SK-N-SH treated with all-trans-retinoic acid at 6 μM for 48 hours (cell line): ENCODE data around the gene COL6A3.
A peak's percentile ranks its signal among the peaks of the same experiment; 100 is the strongest.

Experiments used
- ATAC-seq: fragments of 200-7000 bp; cut with Tn5 transposase; 3 replicates; pipeline ENCODE4 v1.9.1; 2020; ENCODE audit warnings: mild to moderate bottlenecking, moderate library complexity
- ARNTL ChIP-seq: fragments of 450-650 bp; formaldehyde crosslinking; IDR thresholded peaks from 2 replicates; pipeline ENCODE4 v1.5.0; 2020; ENCODE audit warnings: low read depth, mild to moderate bottlenecking, moderate library complexity, borderline replicate concordance
- BACH2 ChIP-seq: fragments of 250-450 bp; sonication (Bioruptor Pico); IDR thresholded peaks from 2 replicates; pipeline ENCODE4 v1.9.0; 2021; ENCODE audit warnings: mild to moderate bottlenecking, borderline replicate concordance
- CSDC2 ChIP-seq: fragments of 250-450 bp; sonication (Bioruptor Pico); IDR thresholded peaks from 2 replicates; pipeline ENCODE4 v1.5.0; 2020; ENCODE audit warnings: mild to moderate bottlenecking, moderate library complexity
- ESRRG ChIP-seq: fragments of 250-450 bp; sonication (Bioruptor Pico); IDR thresholded peaks from 2 replicates; pipeline ENCODE4 v1.6.1; 2021; ENCODE audit warnings: mild to moderate bottlenecking
- GLIS3 ChIP-seq: fragments of 250-450 bp; sonication (Bioruptor Pico); IDR thresholded peaks from 2 replicates; pipeline ENCODE4 v1.5.0; 2020; ENCODE audit warnings: mild to moderate bottlenecking, moderate library complexity
- ISL1 ChIP-seq: fragments of 250-450 bp; sonication (Bioruptor Pico); IDR thresholded peaks from 2 replicates; pipeline ENCODE4 v2.1.2; 2022; ENCODE audit warnings: mild to moderate bottlenecking, moderate library complexity
- OSR1 ChIP-seq: fragments of 250-450 bp; sonication (Bioruptor Pico); IDR thresholded peaks from 2 replicates; pipeline ENCODE4 v1.8.0; 2022; ENCODE audit warnings: moderate library complexity, mild to moderate bottlenecking, inconsistent platforms
- PPARA ChIP-seq: fragments of 250-450 bp; sonication (Bioruptor Pico); IDR thresholded peaks from 2 replicates; pipeline ENCODE4 v1.5.0; 2020; ENCODE audit warnings: mild to moderate bottlenecking, borderline replicate concordance
- RARB ChIP-seq: fragments of 250-450 bp; sonication (Bioruptor Pico); IDR thresholded peaks from 2 replicates; pipeline ENCODE4 v1.8.0; 2021; ENCODE audit warnings: mild to moderate bottlenecking, moderate library complexity
- SNAI2 ChIP-seq: fragments of 250-450 bp; sonication (Bioruptor Pico); IDR thresholded peaks from 2 replicates; pipeline ENCODE4 v1.5.0; 2020; ENCODE audit warnings: mild to moderate bottlenecking, moderate library complexity
- TCF4 ChIP-seq: fragments of 250-450 bp; sonication (Bioruptor Pico); IDR thresholded peaks from 2 replicates; pipeline ENCODE4 v1.8.0; 2021; ENCODE audit warnings: mild to moderate bottlenecking, moderate library complexity, borderline replicate concordance
- TOX ChIP-seq: fragments of 250-450 bp; sonication (Bioruptor Pico); IDR thresholded peaks from 2 replicates; pipeline ENCODE4 v1.8.0; 2021; ENCODE audit warnings: mild to moderate bottlenecking, moderate library complexity, borderline replicate concordance
- ZFP3 ChIP-seq: fragments of 250-450 bp; sonication (Bioruptor Pico); IDR thresholded peaks from 2 replicates; pipeline ENCODE4 v1.5.0; 2020; ENCODE audit warnings: mild to moderate bottlenecking, moderate library complexity
- ZFP30 ChIP-seq: fragments of 450-650 bp; formaldehyde crosslinking; IDR thresholded peaks from 2 replicates; pipeline ENCODE4 v1.5.0; 2022; ENCODE audit warnings: mild to moderate bottlenecking, moderate library complexity
- ZNF565 ChIP-seq: fragments of 450-650 bp; formaldehyde crosslinking; conservative IDR thresholded peaks from 2 replicates; pipeline ENCODE4 v1.5.0; 2020; ENCODE audit warnings: low read depth, mild to moderate bottlenecking, moderate library complexity
- ZNF70 ChIP-seq: fragments of 450-650 bp; formaldehyde crosslinking; IDR thresholded peaks from 2 replicates; pipeline ENCODE4 v1.5.0; 2020; ENCODE audit warnings: mild to moderate bottlenecking, moderate library complexity
- ZNF8 ChIP-seq: fragments of 450-650 bp; formaldehyde crosslinking; IDR thresholded peaks from 2 replicates; pipeline ENCODE4 v1.5.0; 2020; ENCODE audit warnings: mild to moderate bottlenecking, moderate library complexity
- TF ChIP-seq, protein P1 (sequence below): fragments of 250-450 bp; sonication (Bioruptor Pico); IDR thresholded peaks from 2 replicates; pipeline ENCODE4 v1.8.0; 2021; ENCODE audit warnings: low read depth, mild to moderate bottlenecking, moderate library complexity, borderline replicate concordance
- TF ChIP-seq, protein P2 (sequence below): fragments of 250-450 bp; sonication (Bioruptor Pico); IDR thresholded peaks from 2 replicates; pipeline ENCODE4 v1.5.1; 2020; ENCODE audit warnings: low read depth, mild to moderate bottlenecking, moderate library complexity
- TF ChIP-seq, protein P3 (sequence below): fragments of 250-450 bp; sonication (Bioruptor Pico); IDR thresholded peaks from 2 replicates; pipeline ENCODE4 v1.8.0; 2020; ENCODE audit warnings: mild to moderate bottlenecking, moderate library complexity, borderline replicate concordance
- TF ChIP-seq, protein P4 (sequence below): fragments of 250-450 bp; sonication (Bioruptor Pico); IDR thresholded peaks from 2 replicates; pipeline ENCODE4 v1.5.0; 2020; ENCODE audit warnings: mild to moderate bottlenecking, moderate library complexity
- TF ChIP-seq, protein P5 (sequence below): fragments of 250-450 bp; sonication (Bioruptor Pico); IDR thresholded peaks from 2 replicates; pipeline ENCODE4 v1.5.1; 2021; ENCODE audit warnings: mild to moderate bottlenecking, moderate library complexity

Gene COL6A3

DNA sequence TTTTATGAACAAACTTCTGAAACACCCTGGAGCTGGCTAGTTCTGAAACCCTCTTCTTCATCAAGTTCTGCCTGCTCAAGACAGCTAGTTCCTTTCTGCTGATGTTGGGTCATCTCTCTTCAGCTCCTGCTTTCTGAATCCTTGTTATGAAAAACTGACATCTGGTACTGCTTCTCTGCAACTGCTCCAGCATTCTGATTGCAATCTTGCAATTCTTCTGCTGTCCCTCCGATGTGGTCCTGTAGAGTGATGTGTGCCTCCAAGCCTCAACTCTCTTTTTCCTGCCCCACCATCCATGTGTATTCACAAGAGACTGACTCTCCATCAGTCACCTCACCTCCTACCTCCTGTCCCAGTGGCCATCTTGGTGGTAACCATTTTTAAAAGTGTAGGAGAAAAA lies 21.8 kb downstream of the COL6A3 start:
- TF ChIP-seq RARB (no peak), BACH2 (CRISPR knock-in tag) (no peak), PPARA (CRISPR knock-in tag) (no peak), CSDC2 (CRISPR knock-in tag) (no peak), SNAI2 (no peak), ISL1 (CRISPR knock-in tag) (no peak), ZNF70 (no peak), ZFP30 (CRISPR knock-in tag) (no peak), TOX (CRISPR knock-in tag) (no peak), OSR1 (no peak), ZFP3 (CRISPR knock-in tag) (no peak)
- TF ChIP-seq, protein P1, sequence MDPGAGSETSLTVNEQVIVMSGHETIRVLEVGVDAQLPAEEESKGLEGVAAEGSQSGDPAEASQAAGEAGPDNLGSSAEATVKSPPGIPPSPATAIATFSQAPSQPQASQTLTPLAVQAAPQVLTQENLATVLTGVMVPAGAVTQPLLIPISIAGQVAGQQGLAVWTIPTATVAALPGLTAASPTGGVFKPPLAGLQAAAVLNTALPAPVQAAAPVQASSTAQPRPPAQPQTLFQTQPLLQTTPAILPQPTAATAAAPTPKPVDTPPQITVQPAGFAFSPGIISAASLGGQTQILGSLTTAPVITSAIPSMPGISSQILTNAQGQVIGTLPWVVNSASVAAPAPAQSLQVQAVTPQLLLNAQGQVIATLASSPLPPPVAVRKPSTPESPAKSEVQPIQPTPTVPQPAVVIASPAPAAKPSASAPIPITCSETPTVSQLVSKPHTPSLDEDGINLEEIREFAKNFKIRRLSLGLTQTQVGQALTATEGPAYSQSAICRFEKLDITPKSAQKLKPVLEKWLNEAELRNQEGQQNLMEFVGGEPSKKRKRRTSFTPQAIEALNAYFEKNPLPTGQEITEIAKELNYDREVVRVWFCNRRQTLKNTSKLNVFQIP (CRISPR knock-in tag) = no peak
- TF ChIP-seq, protein P2, sequence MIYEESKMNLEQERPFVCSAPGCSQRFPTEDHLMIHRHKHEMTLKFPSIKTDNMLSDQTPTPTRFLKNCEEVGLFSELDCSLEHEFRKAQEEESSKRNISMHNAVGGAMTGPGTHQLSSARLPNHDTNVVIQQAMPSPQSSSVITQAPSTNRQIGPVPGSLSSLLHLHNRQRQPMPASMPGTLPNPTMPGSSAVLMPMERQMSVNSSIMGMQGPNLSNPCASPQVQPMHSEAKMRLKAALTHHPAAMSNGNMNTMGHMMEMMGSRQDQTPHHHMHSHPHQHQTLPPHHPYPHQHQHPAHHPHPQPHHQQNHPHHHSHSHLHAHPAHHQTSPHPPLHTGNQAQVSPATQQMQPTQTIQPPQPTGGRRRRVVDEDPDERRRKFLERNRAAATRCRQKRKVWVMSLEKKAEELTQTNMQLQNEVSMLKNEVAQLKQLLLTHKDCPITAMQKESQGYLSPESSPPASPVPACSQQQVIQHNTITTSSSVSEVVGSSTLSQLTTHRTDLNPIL (CRISPR knock-in tag) = no peak
- TF ChIP-seq, protein P3, sequence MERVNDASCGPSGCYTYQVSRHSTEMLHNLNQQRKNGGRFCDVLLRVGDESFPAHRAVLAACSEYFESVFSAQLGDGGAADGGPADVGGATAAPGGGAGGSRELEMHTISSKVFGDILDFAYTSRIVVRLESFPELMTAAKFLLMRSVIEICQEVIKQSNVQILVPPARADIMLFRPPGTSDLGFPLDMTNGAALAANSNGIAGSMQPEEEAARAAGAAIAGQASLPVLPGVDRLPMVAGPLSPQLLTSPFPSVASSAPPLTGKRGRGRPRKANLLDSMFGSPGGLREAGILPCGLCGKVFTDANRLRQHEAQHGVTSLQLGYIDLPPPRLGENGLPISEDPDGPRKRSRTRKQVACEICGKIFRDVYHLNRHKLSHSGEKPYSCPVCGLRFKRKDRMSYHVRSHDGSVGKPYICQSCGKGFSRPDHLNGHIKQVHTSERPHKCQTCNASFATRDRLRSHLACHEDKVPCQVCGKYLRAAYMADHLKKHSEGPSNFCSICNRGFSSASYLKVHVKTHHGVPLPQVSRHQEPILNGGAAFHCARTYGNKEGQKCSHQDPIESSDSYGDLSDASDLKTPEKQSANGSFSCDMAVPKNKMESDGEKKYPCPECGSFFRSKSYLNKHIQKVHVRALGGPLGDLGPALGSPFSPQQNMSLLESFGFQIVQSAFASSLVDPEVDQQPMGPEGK (CRISPR knock-in tag) = no peak
- TF ChIP-seq, all 23 proteins: peak for 0
- no peak for ATAC-seq

DNA sequence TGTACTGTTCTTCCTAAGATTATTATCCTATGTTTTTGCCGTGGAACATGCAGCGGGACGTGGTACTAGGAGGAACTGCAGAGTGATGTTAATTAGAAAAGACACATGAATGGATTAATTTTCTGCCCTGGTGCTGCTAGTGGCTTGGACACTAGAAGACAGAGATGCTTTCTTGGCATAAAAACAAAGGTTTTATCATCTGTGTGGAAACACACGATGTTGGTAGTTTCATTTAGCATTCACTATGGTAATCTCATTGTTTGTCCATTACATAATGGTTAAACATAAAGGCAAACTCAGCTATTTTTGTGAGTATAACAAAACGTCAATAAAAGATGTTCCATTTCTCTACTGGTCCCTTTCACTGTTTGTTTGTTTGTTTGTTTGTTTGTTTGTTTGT lies 22.8 kb downstream of the COL6A3 start:
- TF ChIP-seq TCF4 (CRISPR knock-in tag) = no peak
- peak; percentile 61 for ATAC-seq

DNA sequence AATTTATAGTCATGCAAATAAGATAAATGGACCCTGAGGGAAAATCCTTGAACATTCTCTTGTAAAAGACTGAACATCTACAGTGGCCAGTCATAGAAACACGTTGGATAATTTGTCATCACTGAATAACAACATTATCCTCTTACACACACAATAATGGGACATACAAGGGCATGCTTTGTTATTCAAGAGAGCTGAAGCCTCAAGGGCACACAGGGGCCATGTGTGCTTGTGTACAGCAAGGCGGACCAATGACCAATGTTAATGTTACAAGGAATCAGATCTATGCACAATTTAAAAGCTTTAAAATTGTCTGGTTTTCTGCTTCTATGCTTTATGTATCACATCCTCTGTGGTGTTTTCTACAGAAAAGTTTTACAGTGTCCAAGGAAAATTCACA lies 23.7 kb downstream of the COL6A3 start:
- TF ChIP-seq ESRRG (CRISPR knock-in tag) = no peak
- TF ChIP-seq ARNTL = no peak
- TF ChIP-seq, protein P1 (CRISPR knock-in tag) = no peak
- no peak for TF ChIP-seq CSDC2 (CRISPR knock-in tag)
- TF ChIP-seq ZFP3 (CRISPR knock-in tag) = no peak
- TF ChIP-seq GLIS3 = no peak
- TF ChIP-seq ZNF565 = no peak
- TF ChIP-seq, protein P2 (CRISPR knock-in tag) = no peak
- TF ChIP-seq SNAI2 = no peak
- TF ChIP-seq TCF4 (CRISPR knock-in tag) = no peak
- TF ChIP-seq, protein P4, sequence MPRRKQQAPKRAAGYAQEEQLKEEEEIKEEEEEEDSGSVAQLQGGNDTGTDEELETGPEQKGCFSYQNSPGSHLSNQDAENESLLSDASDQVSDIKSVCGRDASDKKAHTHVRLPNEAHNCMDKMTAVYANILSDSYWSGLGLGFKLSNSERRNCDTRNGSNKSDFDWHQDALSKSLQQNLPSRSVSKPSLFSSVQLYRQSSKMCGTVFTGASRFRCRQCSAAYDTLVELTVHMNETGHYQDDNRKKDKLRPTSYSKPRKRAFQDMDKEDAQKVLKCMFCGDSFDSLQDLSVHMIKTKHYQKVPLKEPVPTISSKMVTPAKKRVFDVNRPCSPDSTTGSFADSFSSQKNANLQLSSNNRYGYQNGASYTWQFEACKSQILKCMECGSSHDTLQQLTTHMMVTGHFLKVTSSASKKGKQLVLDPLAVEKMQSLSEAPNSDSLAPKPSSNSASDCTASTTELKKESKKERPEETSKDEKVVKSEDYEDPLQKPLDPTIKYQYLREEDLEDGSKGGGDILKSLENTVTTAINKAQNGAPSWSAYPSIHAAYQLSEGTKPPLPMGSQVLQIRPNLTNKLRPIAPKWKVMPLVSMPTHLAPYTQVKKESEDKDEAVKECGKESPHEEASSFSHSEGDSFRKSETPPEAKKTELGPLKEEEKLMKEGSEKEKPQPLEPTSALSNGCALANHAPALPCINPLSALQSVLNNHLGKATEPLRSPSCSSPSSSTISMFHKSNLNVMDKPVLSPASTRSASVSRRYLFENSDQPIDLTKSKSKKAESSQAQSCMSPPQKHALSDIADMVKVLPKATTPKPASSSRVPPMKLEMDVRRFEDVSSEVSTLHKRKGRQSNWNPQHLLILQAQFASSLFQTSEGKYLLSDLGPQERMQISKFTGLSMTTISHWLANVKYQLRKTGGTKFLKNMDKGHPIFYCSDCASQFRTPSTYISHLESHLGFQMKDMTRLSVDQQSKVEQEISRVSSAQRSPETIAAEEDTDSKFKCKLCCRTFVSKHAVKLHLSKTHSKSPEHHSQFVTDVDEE (CRISPR knock-in tag) = no peak
- TF ChIP-seq, protein P3 (CRISPR knock-in tag) = no peak
- no peak for TF ChIP-seq OSR1
- no peak for TF ChIP-seq ZNF70
- TF ChIP-seq ZNF8 (CRISPR knock-in tag) = no peak
- TF ChIP-seq ZFP30 (CRISPR knock-in tag) = no peak
- no peak for TF ChIP-seq PPARA (CRISPR knock-in tag)
- no peak for TF ChIP-seq BACH2 (CRISPR knock-in tag)
- TF ChIP-seq, protein P5, sequence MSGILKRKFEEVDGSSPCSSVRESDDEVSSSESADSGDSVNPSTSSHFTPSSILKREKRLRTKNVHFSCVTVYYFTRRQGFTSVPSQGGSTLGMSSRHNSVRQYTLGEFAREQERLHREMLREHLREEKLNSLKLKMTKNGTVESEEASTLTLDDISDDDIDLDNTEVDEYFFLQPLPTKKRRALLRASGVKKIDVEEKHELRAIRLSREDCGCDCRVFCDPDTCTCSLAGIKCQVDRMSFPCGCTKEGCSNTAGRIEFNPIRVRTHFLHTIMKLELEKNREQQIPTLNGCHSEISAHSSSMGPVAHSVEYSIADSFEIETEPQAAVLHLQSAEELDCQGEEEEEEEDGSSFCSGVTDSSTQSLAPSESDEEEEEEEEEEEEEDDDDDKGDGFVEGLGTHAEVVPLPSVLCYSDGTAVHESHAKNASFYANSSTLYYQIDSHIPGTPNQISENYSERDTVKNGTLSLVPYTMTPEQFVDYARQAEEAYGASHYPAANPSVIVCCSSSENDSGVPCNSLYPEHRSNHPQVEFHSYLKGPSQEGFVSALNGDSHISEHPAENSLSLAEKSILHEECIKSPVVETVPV (CRISPR knock-in tag) = no peak
- no peak for ATAC-seq
